GM19438 (cell line): Measurements from ENCODE around the gene EGLN3.

Source experiments
- ATAC-seq: cut with Tn5 transposase; IDR thresholded peaks from one replicate; pipeline ENCODE4 v1.9.1; 2021; ENCODE audit warnings: low read depth; ENCODE audit not compliant: unreplicated experiment

The EGLN3 gene

GRCh38 chr14:33880330-33880729, 70.5 kb downstream of the EGLN3 start:
- ATAC-seq = no peak

GRCh38 chr14:33879684-33880286, 71.1 kb downstream of the EGLN3 start:
- ATAC-seq = no peak

GRCh38 chr14:33876274-33876673, 74.6 kb downstream of the EGLN3 start:
- no peak for ATAC-seq
